DND-41 (cell line): Measurements from ENCODE around the gene SND1.
A peak's percentile ranks its signal among the peaks of the same experiment; 100 is the strongest.

Source experiments
- EZH2 ChIP-seq: IDR thresholded peaks from 3 replicates; pipeline ENCODE4 v1.6.1; 2012; ENCODE audit warnings: borderline replicate concordance, low read depth, mild to moderate bottlenecking, moderate library complexity, low read length, inconsistent platforms; ENCODE audit not compliant: severe bottlenecking
- TF ChIP-seq, protein P1 (sequence below): IDR thresholded peaks from 2 replicates; pipeline ENCODE4 v1.5.1; 2012; ENCODE audit warnings: borderline replicate concordance, low read length, moderate library complexity, mild to moderate bottlenecking; ENCODE audit not compliant: poor library complexity, severe bottlenecking; ENCODE audit errors: extremely low read depth

- TF ChIP-seq, protein P1, sequence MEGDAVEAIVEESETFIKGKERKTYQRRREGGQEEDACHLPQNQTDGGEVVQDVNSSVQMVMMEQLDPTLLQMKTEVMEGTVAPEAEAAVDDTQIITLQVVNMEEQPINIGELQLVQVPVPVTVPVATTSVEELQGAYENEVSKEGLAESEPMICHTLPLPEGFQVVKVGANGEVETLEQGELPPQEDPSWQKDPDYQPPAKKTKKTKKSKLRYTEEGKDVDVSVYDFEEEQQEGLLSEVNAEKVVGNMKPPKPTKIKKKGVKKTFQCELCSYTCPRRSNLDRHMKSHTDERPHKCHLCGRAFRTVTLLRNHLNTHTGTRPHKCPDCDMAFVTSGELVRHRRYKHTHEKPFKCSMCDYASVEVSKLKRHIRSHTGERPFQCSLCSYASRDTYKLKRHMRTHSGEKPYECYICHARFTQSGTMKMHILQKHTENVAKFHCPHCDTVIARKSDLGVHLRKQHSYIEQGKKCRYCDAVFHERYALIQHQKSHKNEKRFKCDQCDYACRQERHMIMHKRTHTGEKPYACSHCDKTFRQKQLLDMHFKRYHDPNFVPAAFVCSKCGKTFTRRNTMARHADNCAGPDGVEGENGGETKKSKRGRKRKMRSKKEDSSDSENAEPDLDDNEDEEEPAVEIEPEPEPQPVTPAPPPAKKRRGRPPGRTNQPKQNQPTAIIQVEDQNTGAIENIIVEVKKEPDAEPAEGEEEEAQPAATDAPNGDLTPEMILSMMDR: peak; percentile 68
- no peak for TF ChIP-seq EZH2
These were observed 140.7 kb downstream of the SND1 start for GRCh38 chr7:127792528-127793342.
